ENCODE data around the gene KRT40.

DNA sequence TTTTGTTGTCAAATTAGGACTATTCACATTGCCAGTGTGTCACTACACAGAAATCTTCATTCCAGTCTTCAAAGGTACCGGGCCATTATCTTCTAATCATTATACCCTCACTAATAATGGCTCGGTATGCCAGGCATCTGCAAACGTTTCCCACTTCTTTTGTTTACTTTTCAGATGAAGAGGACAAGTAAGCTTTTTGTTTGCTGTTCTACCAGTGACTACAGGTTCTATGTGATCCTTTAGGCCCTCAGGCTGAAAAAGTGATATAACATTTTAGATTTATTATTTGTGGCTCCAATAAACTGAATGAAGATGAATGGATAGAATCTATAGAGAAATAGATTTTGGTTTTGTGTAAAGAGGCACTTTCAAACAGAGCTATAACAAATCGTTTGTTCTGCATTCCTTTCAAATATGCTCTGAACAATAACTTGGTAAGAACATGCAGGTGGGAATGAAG lies 25.2 kb upstream of the KRT40 start:
- TF ChIP-seq, protein P1, sequence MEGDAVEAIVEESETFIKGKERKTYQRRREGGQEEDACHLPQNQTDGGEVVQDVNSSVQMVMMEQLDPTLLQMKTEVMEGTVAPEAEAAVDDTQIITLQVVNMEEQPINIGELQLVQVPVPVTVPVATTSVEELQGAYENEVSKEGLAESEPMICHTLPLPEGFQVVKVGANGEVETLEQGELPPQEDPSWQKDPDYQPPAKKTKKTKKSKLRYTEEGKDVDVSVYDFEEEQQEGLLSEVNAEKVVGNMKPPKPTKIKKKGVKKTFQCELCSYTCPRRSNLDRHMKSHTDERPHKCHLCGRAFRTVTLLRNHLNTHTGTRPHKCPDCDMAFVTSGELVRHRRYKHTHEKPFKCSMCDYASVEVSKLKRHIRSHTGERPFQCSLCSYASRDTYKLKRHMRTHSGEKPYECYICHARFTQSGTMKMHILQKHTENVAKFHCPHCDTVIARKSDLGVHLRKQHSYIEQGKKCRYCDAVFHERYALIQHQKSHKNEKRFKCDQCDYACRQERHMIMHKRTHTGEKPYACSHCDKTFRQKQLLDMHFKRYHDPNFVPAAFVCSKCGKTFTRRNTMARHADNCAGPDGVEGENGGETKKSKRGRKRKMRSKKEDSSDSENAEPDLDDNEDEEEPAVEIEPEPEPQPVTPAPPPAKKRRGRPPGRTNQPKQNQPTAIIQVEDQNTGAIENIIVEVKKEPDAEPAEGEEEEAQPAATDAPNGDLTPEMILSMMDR (conservative IDR thresholded peaks at IDR 0.05 in 1 of 2, IDR thresholded peaks at IDR 0.05 in 1 of 2; ENCODE audit: extremely low read depth in 1 of 2, insufficient read depth in 1 of 2, low read depth in 1 of 2, low read length in 2 of 2), result no peak
- TF ChIP-seq EZH2 (IDR thresholded peaks at IDR 0.05; ENCODE audit: borderline replicate concordance, low read length), result no peak

Measured in mammary epithelial cell (primary cell).